ENCODE results near the gene TMCC1.

The TMCC1 gene

GRCh38 chr3:129614927-129615363 is 278.6 kb downstream of the TMCC1 start:
- no peaks in the 10 kb centered on the region for H3K27me3 ChIP-seq (ENCODE audit: control insufficient read depth in 1 of 2, insufficient read depth in 1 of 2, low read length in 2 of 2)
- H4K8ac ChIP-seq (ENCODE audit: low read length) = no peak overlapping the region
- H2BK5ac ChIP-seq (ENCODE audit: low read depth, low read length, poor library complexity, severe bottlenecking) = no peak overlapping the region
- H3K14ac ChIP-seq (ENCODE audit: low read length in 2 of 2) = peak overlapping the region in 1 of 2 experiments; percentile 29
- no peak overlapping the region for H3K9ac ChIP-seq (ENCODE audit: low read length)
- H3K4ac ChIP-seq (ENCODE audit: low read depth in 1 of 2, low read length in 2 of 2) = peak overlapping the region in 1 of 2 experiments; percentile 2
- no peak for DNase-seq
- no peak overlapping the region for H2BK120ac ChIP-seq (ENCODE audit: low read depth, low read length)
- no peak overlapping the region for H3K27ac ChIP-seq (ENCODE audit: low read length, poor library complexity, severe bottlenecking)
- 90% methylated on average over 5 of the region's 5 CpGs for WGBS
- H4K91ac ChIP-seq (ENCODE audit: low read length) = no peak overlapping the region
- no peak overlapping the region for H2AFZ ChIP-seq (ENCODE audit: low read depth, low read length)
- peak overlapping the region in 1 of 2 experiments; percentile 9 for H3K23ac ChIP-seq (ENCODE audit: low read length in 2 of 2)
- no peaks in the 10 kb centered on the region for H3K9me3 ChIP-seq (ENCODE audit: control insufficient read depth, low read length)
- H2BK12ac ChIP-seq (ENCODE audit: low read length in 2 of 2) = no peak overlapping the region
- no peak overlapping the region for H2BK15ac ChIP-seq (ENCODE audit: low read depth, poor library complexity, severe bottlenecking)
- H2AK5ac ChIP-seq (ENCODE audit: low read length, severe bottlenecking) = no peak overlapping the region
- H3K4me3 ChIP-seq (ENCODE audit: insufficient read depth in 1 of 2, low read depth in 1 of 2, low read length in 2 of 2) = no peak overlapping the region
- no peak overlapping the region for H3K4me2 ChIP-seq (ENCODE audit: low read length, poor library complexity, severe bottlenecking)
- H3K79me1 ChIP-seq (replicated peaks; ENCODE audit: low read length, poor library complexity, severe bottlenecking) = no peaks in the 10 kb centered on the region
- peaks cover 54% of the 10 kb centered on the region for H3K4me1 ChIP-seq (ENCODE audit: control insufficient read depth, insufficient read depth, low read depth, low read length)
- H3K36me3 ChIP-seq (ENCODE audit: control insufficient read depth in 1 of 2, insufficient read depth in 2 of 2, low read depth in 1 of 2, low read length in 2 of 2) = no peaks in the 10 kb centered on the region
- no peak overlapping the region for H3K18ac ChIP-seq (ENCODE audit: low read depth in 1 of 2, low read length in 2 of 2)

GRCh38 chr3:129614435-129614834 is 279.1 kb downstream of the TMCC1 start:
- Histone ChIP-seq H3K23ac (ENCODE audit: low read length in 2 of 2) (no peak overlapping the region), H2AFZ (ENCODE audit: low read depth, low read length) (peak overlapping the region; percentile 14), H4K8ac (ENCODE audit: low read length) (no peak overlapping the region), H2BK12ac (ENCODE audit: low read length in 2 of 2) (peak overlapping the region in 1 of 2 experiments; percentile 68), H3K9me3 (ENCODE audit: control insufficient read depth, low read length) (no peaks in the 10 kb centered on the region), H3K4ac (ENCODE audit: low read depth in 1 of 2, low read length in 2 of 2) (no peak overlapping the region), H2BK120ac (ENCODE audit: low read depth, low read length) (no peak overlapping the region), H4K91ac (ENCODE audit: low read length) (peak overlapping the region; percentile 25), H2BK15ac (ENCODE audit: low read depth, poor library complexity, severe bottlenecking) (no peak overlapping the region), H3K18ac (ENCODE audit: low read depth in 1 of 2, low read length in 2 of 2) (peak overlapping the region in 1 of 2 experiments; percentile 18), H2BK5ac (ENCODE audit: low read depth, low read length, poor library complexity, severe bottlenecking) (no peak overlapping the region), H3K9ac (ENCODE audit: low read length) (no peak overlapping the region), H3K4me3 (ENCODE audit: insufficient read depth in 1 of 2, low read depth in 1 of 2, low read length in 2 of 2) (no peak overlapping the region), H3K79me1 (replicated peaks; ENCODE audit: low read length, poor library complexity, severe bottlenecking) (no peaks in the 10 kb centered on the region), H3K14ac (ENCODE audit: low read length in 2 of 2) (no peak overlapping the region), H3K4me1 (ENCODE audit: control insufficient read depth, insufficient read depth, low read depth, low read length) (peaks cover 51% of the 10 kb centered on the region), H3K4me2 (ENCODE audit: low read length, poor library complexity, severe bottlenecking) (no peak overlapping the region), H2AK5ac (ENCODE audit: low read length, severe bottlenecking) (peak overlapping the region; percentile 63), H3K36me3 (ENCODE audit: control insufficient read depth in 1 of 2, insufficient read depth in 2 of 2, low read depth in 1 of 2, low read length in 2 of 2) (no peaks in the 10 kb centered on the region), H3K27ac (ENCODE audit: low read length, poor library complexity, severe bottlenecking) (no peak overlapping the region), H3K27me3 (ENCODE audit: control insufficient read depth in 1 of 2, insufficient read depth in 1 of 2, low read length in 2 of 2) (no peaks in the 10 kb centered on the region)
- no peak for DNase-seq
- WGBS = 93% methylated on average over 9 of the region's 9 CpGs

GRCh38 chr3:129613367-129613740 is 280.2 kb downstream of the TMCC1 start:
- H3K9ac ChIP-seq (ENCODE audit: low read length) = no peak overlapping the region
- DNase-seq = no peak
- no peaks in the 10 kb centered on the region for H3K27me3 ChIP-seq (ENCODE audit: control insufficient read depth in 1 of 2, insufficient read depth in 1 of 2, low read length in 2 of 2)
- no peak overlapping the region for H2BK5ac ChIP-seq (ENCODE audit: low read depth, low read length, poor library complexity, severe bottlenecking)
- no peak overlapping the region for H2AK5ac ChIP-seq (ENCODE audit: low read length, severe bottlenecking)
- H3K4me3 ChIP-seq (ENCODE audit: insufficient read depth in 1 of 2, low read depth in 1 of 2, low read length in 2 of 2) = no peak overlapping the region
- no peaks in the 10 kb centered on the region for H3K79me1 ChIP-seq (replicated peaks; ENCODE audit: low read length, poor library complexity, severe bottlenecking)
- H3K23ac ChIP-seq (ENCODE audit: low read length in 2 of 2) = no peak overlapping the region
- 96% methylated on average over 2 of the region's 3 CpGs for WGBS
- peaks cover 47% of the 10 kb centered on the region for H3K4me1 ChIP-seq (ENCODE audit: control insufficient read depth, insufficient read depth, low read depth, low read length)
- H2BK15ac ChIP-seq (ENCODE audit: low read depth, poor library complexity, severe bottlenecking) = no peak overlapping the region
- no peak overlapping the region for H3K27ac ChIP-seq (ENCODE audit: low read length, poor library complexity, severe bottlenecking)
- no peak overlapping the region for H3K14ac ChIP-seq (ENCODE audit: low read length in 2 of 2)
- H2BK12ac ChIP-seq (ENCODE audit: low read length in 2 of 2) = no peak overlapping the region
- no peaks in the 10 kb centered on the region for H3K9me3 ChIP-seq (ENCODE audit: control insufficient read depth, low read length)
- peak overlapping the region; percentile 94 for H4K91ac ChIP-seq (ENCODE audit: low read length)
- no peak overlapping the region for H3K4me2 ChIP-seq (ENCODE audit: low read length, poor library complexity, severe bottlenecking)
- no peak overlapping the region for H4K8ac ChIP-seq (ENCODE audit: low read length)
- H3K18ac ChIP-seq (ENCODE audit: low read depth in 1 of 2, low read length in 2 of 2) = no peak overlapping the region
- no peaks in the 10 kb centered on the region for H3K36me3 ChIP-seq (ENCODE audit: control insufficient read depth in 1 of 2, insufficient read depth in 2 of 2, low read depth in 1 of 2, low read length in 2 of 2)
- no peak overlapping the region for H2BK120ac ChIP-seq (ENCODE audit: low read depth, low read length)
- no peak overlapping the region for H3K4ac ChIP-seq (ENCODE audit: low read depth in 1 of 2, low read length in 2 of 2)
- H2AFZ ChIP-seq (ENCODE audit: low read depth, low read length) = no peak overlapping the region

GRCh38 chr3:129612534-129613366 is 280.8 kb downstream of the TMCC1 start:
- no peaks in the 10 kb centered on the region for H3K9me3 ChIP-seq (ENCODE audit: control insufficient read depth, low read length)
- peak overlapping the region; percentile 21 for H4K8ac ChIP-seq (ENCODE audit: low read length)
- H2BK12ac ChIP-seq (ENCODE audit: low read length in 2 of 2) = peak overlapping the region; percentile 59 to 97
- H3K36me3 ChIP-seq (ENCODE audit: control insufficient read depth in 1 of 2, insufficient read depth in 2 of 2, low read depth in 1 of 2, low read length in 2 of 2) = no peaks in the 10 kb centered on the region
- H2BK120ac ChIP-seq (ENCODE audit: low read depth, low read length) = peak overlapping the region; percentile 75
- peak overlapping the region; percentile 15 for H2BK15ac ChIP-seq (ENCODE audit: low read depth, poor library complexity, severe bottlenecking)
- H3K79me1 ChIP-seq (replicated peaks; ENCODE audit: low read length, poor library complexity, severe bottlenecking) = no peaks in the 10 kb centered on the region
- H3K27me3 ChIP-seq (ENCODE audit: control insufficient read depth in 1 of 2, insufficient read depth in 1 of 2, low read length in 2 of 2) = no peaks in the 10 kb centered on the region
- DNase-seq = peak; percentile 46
- no peak overlapping the region for H2AFZ ChIP-seq (ENCODE audit: low read depth, low read length)
- no peak overlapping the region for H3K27ac ChIP-seq (ENCODE audit: low read length, poor library complexity, severe bottlenecking)
- no peak overlapping the region for H3K4me2 ChIP-seq (ENCODE audit: low read length, poor library complexity, severe bottlenecking)
- peak overlapping the region; percentile 24 for H3K9ac ChIP-seq (ENCODE audit: low read length)
- H3K4me1 ChIP-seq (ENCODE audit: control insufficient read depth, insufficient read depth, low read depth, low read length) = peaks cover 51% of the 10 kb centered on the region
- H4K91ac ChIP-seq (ENCODE audit: low read length) = peak overlapping the region; percentile 94
- H3K4me3 ChIP-seq (ENCODE audit: insufficient read depth in 1 of 2, low read depth in 1 of 2, low read length in 2 of 2) = no peak overlapping the region
- peak overlapping the region; percentile 41 to 85 for H3K4ac ChIP-seq (ENCODE audit: low read depth in 1 of 2, low read length in 2 of 2)
- 69% methylated on average over 15 of the region's 16 CpGs for WGBS
- H2BK5ac ChIP-seq (ENCODE audit: low read depth, low read length, poor library complexity, severe bottlenecking) = no peak overlapping the region
- peak overlapping the region; percentile 77 to 78 for H3K18ac ChIP-seq (ENCODE audit: low read depth in 1 of 2, low read length in 2 of 2)
- peak overlapping the region in 1 of 2 experiments; percentile 19 for H3K14ac ChIP-seq (ENCODE audit: low read length in 2 of 2)
- H3K23ac ChIP-seq (ENCODE audit: low read length in 2 of 2) = no peak overlapping the region
- H2AK5ac ChIP-seq (ENCODE audit: low read length, severe bottlenecking) = peak overlapping the region; percentile 75
